ENCODE measurements around the gene DHODH. TPM values are rescaled to one million over a fixed set of nuclear protein-coding genes. Genes with fewer than 3 reads are reported as not detected.
"Not testable (repeated sequence)": the region's sequence is repeated elsewhere in the genome, so short reads cannot be mapped to it uniquely, and the experiment has no call there.

DHODH gene
- total and polyA plus RNA-seq, 2 experiments from 2014 or later, result 10.7 to 15.1 TPM

GRCh38 chr16:72073560-72074230 lies 65.2 kb downstream of the DHODH start (continued):
- TF ChIP-seq ZNF331 (CRISPR knock-in tag; IDR thresholded peaks at IDR 0.05; ENCODE audit: low read depth), result no peak
- TF ChIP-seq, protein P1, sequence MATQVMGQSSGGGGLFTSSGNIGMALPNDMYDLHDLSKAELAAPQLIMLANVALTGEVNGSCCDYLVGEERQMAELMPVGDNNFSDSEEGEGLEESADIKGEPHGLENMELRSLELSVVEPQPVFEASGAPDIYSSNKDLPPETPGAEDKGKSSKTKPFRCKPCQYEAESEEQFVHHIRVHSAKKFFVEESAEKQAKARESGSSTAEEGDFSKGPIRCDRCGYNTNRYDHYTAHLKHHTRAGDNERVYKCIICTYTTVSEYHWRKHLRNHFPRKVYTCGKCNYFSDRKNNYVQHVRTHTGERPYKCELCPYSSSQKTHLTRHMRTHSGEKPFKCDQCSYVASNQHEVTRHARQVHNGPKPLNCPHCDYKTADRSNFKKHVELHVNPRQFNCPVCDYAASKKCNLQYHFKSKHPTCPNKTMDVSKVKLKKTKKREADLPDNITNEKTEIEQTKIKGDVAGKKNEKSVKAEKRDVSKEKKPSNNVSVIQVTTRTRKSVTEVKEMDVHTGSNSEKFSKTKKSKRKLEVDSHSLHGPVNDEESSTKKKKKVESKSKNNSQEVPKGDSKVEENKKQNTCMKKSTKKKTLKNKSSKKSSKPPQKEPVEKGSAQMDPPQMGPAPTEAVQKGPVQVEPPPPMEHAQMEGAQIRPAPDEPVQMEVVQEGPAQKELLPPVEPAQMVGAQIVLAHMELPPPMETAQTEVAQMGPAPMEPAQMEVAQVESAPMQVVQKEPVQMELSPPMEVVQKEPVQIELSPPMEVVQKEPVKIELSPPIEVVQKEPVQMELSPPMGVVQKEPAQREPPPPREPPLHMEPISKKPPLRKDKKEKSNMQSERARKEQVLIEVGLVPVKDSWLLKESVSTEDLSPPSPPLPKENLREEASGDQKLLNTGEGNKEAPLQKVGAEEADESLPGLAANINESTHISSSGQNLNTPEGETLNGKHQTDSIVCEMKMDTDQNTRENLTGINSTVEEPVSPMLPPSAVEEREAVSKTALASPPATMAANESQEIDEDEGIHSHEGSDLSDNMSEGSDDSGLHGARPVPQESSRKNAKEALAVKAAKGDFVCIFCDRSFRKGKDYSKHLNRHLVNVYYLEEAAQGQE (IDR thresholded peaks at IDR 0.05; ENCODE audit: unreplicated experiment), result no peak

- not testable (repeated sequence) for H3K36me3 Mint-ChIP-seq (ENCODE audit: low read depth); H3K4me3 ChIP-seq; H3K79me2 ChIP-seq (replicated peaks; ENCODE audit: insufficient read depth); H3K27ac ChIP-seq (ENCODE audit: low read depth); H4K20me1 ChIP-seq (replicated peaks; ENCODE audit: insufficient read depth); H2AFZ ChIP-seq; H3K27me3 Mint-ChIP-seq (ENCODE audit: insufficient read depth, low read depth, poor library complexity); H3F3A ChIP-seq (replicated peaks; ENCODE audit: low read depth); H3K4me2 ChIP-seq; DNase-seq (ENCODE audit: low spot score); ATAC-seq; H3K27me3 ChIP-seq (ENCODE audit: insufficient read depth); H3K4me1 Mint-ChIP-seq; H3K27ac Mint-ChIP-seq; H3K36me3 ChIP-seq (ENCODE audit: insufficient read depth); H3K4me1 ChIP-seq (ENCODE audit: insufficient read depth); H3K9me2 ChIP-seq (ENCODE audit: insufficient read depth); H3K4me3 Mint-ChIP-seq
- H3K9me3 Mint-ChIP-seq, result peaks cover 10% of the 10 kb centered on the region; the same call in 1 of the 3 replicates
Observed at GRCh38 chr16:72075067-72075466, 66.5 kb downstream of the DHODH start.

Small RNA genes lying within 50 kb of the gene (small RNA-seq; reads per million reads assigned to genes)
- not detected for gene RPL39P31 (ENCODE audit: low replicate concordance)

Other genes starting within 250 kb of the DHODH start
- 65.9 and 73.3 TPM in 2 replicates for gene AP1G1, start 199.9 kb upstream of the DHODH start, total RNA-seq (2014; rRNA removed; shearing (Covaris generic))
- 13.1 and 16.3 TPM in 2 replicates for gene AP1G1, start 199.9 kb upstream of the DHODH start, polyA plus RNA-seq (2016; fragmentation: Nextera tagmentation; extraction: Ambion mirVana)
- 22.1 and 23.7 TPM in 2 replicates for gene ATXN1L, start 162.8 kb upstream of the DHODH start, total RNA-seq (2014; rRNA removed; shearing (Covaris generic))
- 7.5 and 8.5 TPM in 2 replicates for gene ATXN1L, start 162.8 kb upstream of the DHODH start, polyA plus RNA-seq (2016; fragmentation: Nextera tagmentation; extraction: Ambion mirVana)
- 14.8 and 20.6 TPM in 2 replicates for gene ZNF821, start 124.6 kb upstream of the DHODH start, total RNA-seq (2014; rRNA removed; shearing (Covaris generic))
- 9.5 and 13.3 TPM in 2 replicates for gene ZNF821, start 124.6 kb upstream of the DHODH start, polyA plus RNA-seq (2016; fragmentation: Nextera tagmentation; extraction: Ambion mirVana)
- 231 and 234 TPM in 2 replicates for gene IST1, start 113.2 kb upstream of the DHODH start, total RNA-seq (2014; rRNA removed; shearing (Covaris generic))
- gene IST1, start 113.2 kb upstream of the DHODH start, polyA plus RNA-seq (2016; fragmentation: Nextera tagmentation; extraction: Ambion mirVana), result 108 and 113 TPM in 2 replicates
- not detected in 2 replicates for gene PKD1L3, start 8.3 kb upstream of the DHODH start, total RNA-seq (2014; rRNA removed; shearing (Covaris generic))
- not detected in 2 replicates for gene PKD1L3, start 8.3 kb upstream of the DHODH start, polyA plus RNA-seq (2016; fragmentation: Nextera tagmentation; extraction: Ambion mirVana)
- not detected in 2 replicates for gene HP, start 45.8 kb downstream of the DHODH start, total RNA-seq (2014; rRNA removed; shearing (Covaris generic))
- gene HP, start 45.8 kb downstream of the DHODH start, polyA plus RNA-seq (2016; fragmentation: Nextera tagmentation; extraction: Ambion mirVana), result 0.26 and 0.43 TPM in 2 replicates
- gene HPR, start 54.5 kb downstream of the DHODH start, total RNA-seq (2014; rRNA removed; shearing (Covaris generic)), result not detected in 2 replicates
- gene HPR, start 54.5 kb downstream of the DHODH start, polyA plus RNA-seq (2016; fragmentation: Nextera tagmentation; extraction: Ambion mirVana), result not detected in 2 replicates
- gene TXNL4B, start 84.9 kb downstream of the DHODH start, total RNA-seq (2014; rRNA removed; shearing (Covaris generic)), result 8.9 and 9.0 TPM in 2 replicates
- gene TXNL4B, start 84.9 kb downstream of the DHODH start, polyA plus RNA-seq (2016; fragmentation: Nextera tagmentation; extraction: Ambion mirVana), result 3.7 and 4.6 TPM in 2 replicates
- 34.2 and 46.4 TPM in 2 replicates for gene DHX38, start 85.1 kb downstream of the DHODH start, total RNA-seq (2014; rRNA removed; shearing (Covaris generic))
- 31.4 and 32.9 TPM in 2 replicates for gene DHX38, start 85.1 kb downstream of the DHODH start, polyA plus RNA-seq (2016; fragmentation: Nextera tagmentation; extraction: Ambion mirVana)
- gene PMFBP1, start 163.4 kb downstream of the DHODH start, total RNA-seq (2014; rRNA removed; shearing (Covaris generic)), result 1.3 and 2.6 TPM in 2 replicates
- gene PMFBP1, start 163.4 kb downstream of the DHODH start, polyA plus RNA-seq (2016; fragmentation: Nextera tagmentation; extraction: Ambion mirVana), result 1.5 and 3.3 TPM in 2 replicates